ENCODE measurements around the gene TSPAN9. TPM values are rescaled to one million over a fixed set of nuclear protein-coding genes. Genes with fewer than 3 reads are reported as not detected.

The TSPAN9 gene
- total RNA-seq, 1 donor from 2014 or later = 40.9 TPM

- no peaks in the 10 kb centered on the region for H3K79me2 ChIP-seq (ENCODE audit: insufficient read depth, low read length)
- Mint-ChIP-seq H3K27ac (ENCODE audit: unreplicated experiment) (no peak overlapping the region), H3K4me3 (ENCODE audit: unreplicated experiment) (no peak overlapping the region), H3K36me3 (ENCODE audit: low read depth, unreplicated experiment) (no peaks in the 10 kb centered on the region), H3K27me3 (ENCODE audit: low read depth, unreplicated experiment) (peaks cover 76% of the 10 kb centered on the region), H3K9me3 (ENCODE audit: unreplicated experiment) (peaks cover 3% of the 10 kb centered on the region), H3K4me1 (ENCODE audit: low read depth, unreplicated experiment) (no peaks in the 10 kb centered on the region)
- H3K9ac ChIP-seq (ENCODE audit: low read length) = no peak overlapping the region
- DNase-seq (ENCODE audit: low read depth) (no peak), FAIRE-seq (no peak)
- TF ChIP-seq EZH2 (IDR thresholded peaks at IDR 0.05; ENCODE audit: insufficient read depth, low read length) (no peak), CTCF (IDR thresholded peaks at IDR 0.05; ENCODE audit: insufficient read depth, low read depth, low read length) (no peak)
- H4K20me1 ChIP-seq (ENCODE audit: insufficient read depth, low read length) = no peaks in the 10 kb centered on the region
- H3K27me3 ChIP-seq (ENCODE audit: insufficient read depth, low read length) = peaks cover 18% of the 10 kb centered on the region
- H3K27ac ChIP-seq (ENCODE audit: low read depth, low read length) = no peak overlapping the region
- no peaks in the 10 kb centered on the region for H3K4me1 ChIP-seq (ENCODE audit: insufficient read depth, low read length)
- H2AFZ ChIP-seq (ENCODE audit: low read depth, low read length) = no peak overlapping the region
- H3K4me3 ChIP-seq (ENCODE audit: insufficient read depth, low read depth, low read length) = no peak overlapping the region
- H3K4me2 ChIP-seq (ENCODE audit: low read length) = no peak overlapping the region
- H3K9me3 ChIP-seq (ENCODE audit: insufficient read depth, low read depth, low read length) = no peaks in the 10 kb centered on the region
- no peaks in the 10 kb centered on the region for H3K36me3 ChIP-seq (ENCODE audit: insufficient read depth, low read length)
Measured at GRCh38 chr12:3320881-3321509, 243.8 kb downstream of the TSPAN9 start.

- Mint-ChIP-seq H3K36me3 (ENCODE audit: low read depth, unreplicated experiment) (no peaks in the 10 kb centered on the region), H3K4me1 (ENCODE audit: low read depth, unreplicated experiment) (no peaks in the 10 kb centered on the region), H3K9me3 (ENCODE audit: unreplicated experiment) (no peaks in the 10 kb centered on the region), H3K27ac (ENCODE audit: unreplicated experiment) (no peak overlapping the region), H3K4me3 (ENCODE audit: unreplicated experiment) (no peak overlapping the region), H3K27me3 (ENCODE audit: low read depth, unreplicated experiment) (peaks cover 79% of the 10 kb centered on the region)
- Histone ChIP-seq H3K27ac (ENCODE audit: low read depth, low read length) (no peak overlapping the region), H3K79me2 (ENCODE audit: insufficient read depth, low read length) (no peaks in the 10 kb centered on the region), H3K27me3 (ENCODE audit: insufficient read depth, low read length) (peaks cover 18% of the 10 kb centered on the region), H3K36me3 (ENCODE audit: insufficient read depth, low read length) (no peaks in the 10 kb centered on the region), H3K4me3 (ENCODE audit: insufficient read depth, low read depth, low read length) (no peak overlapping the region), H4K20me1 (ENCODE audit: insufficient read depth, low read length) (no peaks in the 10 kb centered on the region), H3K9ac (ENCODE audit: low read length) (no peak overlapping the region), H2AFZ (ENCODE audit: low read depth, low read length) (no peak overlapping the region), H3K9me3 (ENCODE audit: insufficient read depth, low read depth, low read length) (no peaks in the 10 kb centered on the region), H3K4me1 (ENCODE audit: insufficient read depth, low read length) (no peaks in the 10 kb centered on the region), H3K4me2 (ENCODE audit: low read length) (no peak overlapping the region)
- DNase-seq (ENCODE audit: low read depth) = no peak
- FAIRE-seq = no peak
- TF ChIP-seq CTCF (IDR thresholded peaks at IDR 0.05; ENCODE audit: insufficient read depth, low read depth, low read length) = no peak
- TF ChIP-seq EZH2 (IDR thresholded peaks at IDR 0.05; ENCODE audit: insufficient read depth, low read length) = no peak
Measured at GRCh38 chr12:3321881-3322280, 244.7 kb downstream of the TSPAN9 start.

GRCh38 chr12:3323002-3323685 is 246.0 kb downstream of the TSPAN9 start:
- Histone ChIP-seq H3K4me1 (ENCODE audit: insufficient read depth, low read length) (no peaks in the 10 kb centered on the region), H3K27ac (ENCODE audit: low read depth, low read length) (no peak overlapping the region), H2AFZ (ENCODE audit: low read depth, low read length) (no peak overlapping the region), H4K20me1 (ENCODE audit: insufficient read depth, low read length) (no peaks in the 10 kb centered on the region), H3K36me3 (ENCODE audit: insufficient read depth, low read length) (no peaks in the 10 kb centered on the region), H3K4me3 (ENCODE audit: insufficient read depth, low read depth, low read length) (no peak overlapping the region), H3K79me2 (ENCODE audit: insufficient read depth, low read length) (no peaks in the 10 kb centered on the region), H3K4me2 (ENCODE audit: low read length) (no peak overlapping the region), H3K27me3 (ENCODE audit: insufficient read depth, low read length) (peaks cover 12% of the 10 kb centered on the region), H3K9me3 (ENCODE audit: insufficient read depth, low read depth, low read length) (no peaks in the 10 kb centered on the region), H3K9ac (ENCODE audit: low read length) (no peak overlapping the region)
- Mint-ChIP-seq H3K9me3 (ENCODE audit: unreplicated experiment) (no peaks in the 10 kb centered on the region), H3K4me1 (ENCODE audit: low read depth, unreplicated experiment) (no peaks in the 10 kb centered on the region), H3K36me3 (ENCODE audit: low read depth, unreplicated experiment) (no peaks in the 10 kb centered on the region), H3K27me3 (ENCODE audit: low read depth, unreplicated experiment) (peaks cover 85% of the 10 kb centered on the region), H3K27ac (ENCODE audit: unreplicated experiment) (no peak overlapping the region), H3K4me3 (ENCODE audit: unreplicated experiment) (no peak overlapping the region)
- DNase-seq (ENCODE audit: low read depth) (no peak), FAIRE-seq (no peak)
- no peak for TF ChIP-seq CTCF (IDR thresholded peaks at IDR 0.05; ENCODE audit: insufficient read depth, low read depth, low read length)
- TF ChIP-seq EZH2 (IDR thresholded peaks at IDR 0.05; ENCODE audit: insufficient read depth, low read length) = no peak
